ENCODE results near the gene GPR35.

Gene GPR35

DNA sequence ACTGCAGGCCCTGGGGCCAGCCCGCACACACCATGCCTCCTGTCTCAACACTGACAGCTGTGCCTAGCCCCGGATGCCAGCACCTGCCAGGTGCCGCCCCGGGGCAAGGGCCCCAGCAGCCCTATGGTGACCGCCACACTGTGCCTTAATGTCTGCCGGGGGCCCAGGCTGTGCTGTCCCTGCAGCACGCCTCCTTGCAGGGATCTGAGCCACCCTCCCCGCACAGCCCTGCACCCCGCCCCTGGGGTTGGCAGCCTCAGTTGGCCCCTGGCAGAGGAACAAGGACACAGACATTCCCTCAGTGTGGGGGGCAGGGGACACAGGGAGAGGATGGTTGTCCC lies 47.2 kb upstream of the GPR35 start:
- Histone ChIP-seq H3K27ac (no peak overlapping the region), H3K4me2 (ENCODE audit: low read length) (no peak overlapping the region), H3K27me3 (ENCODE audit: control insufficient read depth, insufficient read depth, low read length) (no peaks in the 10 kb centered on the region), H3K79me2 (peaks cover 25% of the 10 kb centered on the region), H3K36me3 (ENCODE audit: control insufficient read depth, insufficient read depth, low read length) (no peaks in the 10 kb centered on the region), H2AFZ (no peak overlapping the region), H3K9ac (no peak overlapping the region), H3K4me1 (no peaks in the 10 kb centered on the region), H3K9me3 (ENCODE audit: control insufficient read depth, low read length) (no peaks in the 10 kb centered on the region), H3K4me3 (ENCODE audit: low read depth, low read length) (no peak overlapping the region)
- TF ChIP-seq, protein P1, sequence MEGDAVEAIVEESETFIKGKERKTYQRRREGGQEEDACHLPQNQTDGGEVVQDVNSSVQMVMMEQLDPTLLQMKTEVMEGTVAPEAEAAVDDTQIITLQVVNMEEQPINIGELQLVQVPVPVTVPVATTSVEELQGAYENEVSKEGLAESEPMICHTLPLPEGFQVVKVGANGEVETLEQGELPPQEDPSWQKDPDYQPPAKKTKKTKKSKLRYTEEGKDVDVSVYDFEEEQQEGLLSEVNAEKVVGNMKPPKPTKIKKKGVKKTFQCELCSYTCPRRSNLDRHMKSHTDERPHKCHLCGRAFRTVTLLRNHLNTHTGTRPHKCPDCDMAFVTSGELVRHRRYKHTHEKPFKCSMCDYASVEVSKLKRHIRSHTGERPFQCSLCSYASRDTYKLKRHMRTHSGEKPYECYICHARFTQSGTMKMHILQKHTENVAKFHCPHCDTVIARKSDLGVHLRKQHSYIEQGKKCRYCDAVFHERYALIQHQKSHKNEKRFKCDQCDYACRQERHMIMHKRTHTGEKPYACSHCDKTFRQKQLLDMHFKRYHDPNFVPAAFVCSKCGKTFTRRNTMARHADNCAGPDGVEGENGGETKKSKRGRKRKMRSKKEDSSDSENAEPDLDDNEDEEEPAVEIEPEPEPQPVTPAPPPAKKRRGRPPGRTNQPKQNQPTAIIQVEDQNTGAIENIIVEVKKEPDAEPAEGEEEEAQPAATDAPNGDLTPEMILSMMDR (IDR thresholded peaks at IDR 0.05), result no peak

DNA sequence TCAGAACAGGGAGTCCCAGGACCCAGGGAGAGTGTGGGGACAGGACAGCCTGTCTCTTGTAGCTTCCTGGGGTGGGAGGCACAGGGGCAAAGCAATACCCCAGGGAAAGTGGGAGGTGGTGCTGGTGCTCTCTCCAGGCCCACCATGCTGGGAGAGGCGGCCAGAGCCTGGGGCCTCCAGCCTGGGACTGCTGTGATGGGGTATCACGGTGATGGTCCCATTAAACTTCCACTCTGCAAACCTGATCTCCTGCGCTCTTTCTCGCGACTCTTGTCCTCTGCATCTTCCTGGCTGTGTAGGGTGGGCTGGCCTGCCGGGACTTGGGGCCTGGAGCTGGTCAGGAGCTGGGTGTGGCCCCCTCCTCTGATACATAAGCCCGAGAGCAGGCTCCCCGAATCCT lies 46.8 kb upstream of the GPR35 start:
- Histone ChIP-seq H3K4me2 (ENCODE audit: low read length) (no peak overlapping the region), H3K36me3 (ENCODE audit: control insufficient read depth, insufficient read depth, low read length) (no peaks in the 10 kb centered on the region), H3K9me3 (ENCODE audit: control insufficient read depth, low read length) (no peaks in the 10 kb centered on the region), H3K9ac (no peak overlapping the region), H3K27me3 (ENCODE audit: control insufficient read depth, insufficient read depth, low read length) (no peaks in the 10 kb centered on the region), H3K79me2 (peaks cover 25% of the 10 kb centered on the region), H3K27ac (no peak overlapping the region), H3K4me1 (no peaks in the 10 kb centered on the region), H3K4me3 (ENCODE audit: low read depth, low read length) (no peak overlapping the region), H2AFZ (no peak overlapping the region)
- TF ChIP-seq, protein P1 (IDR thresholded peaks at IDR 0.05), result no peak

DNA sequence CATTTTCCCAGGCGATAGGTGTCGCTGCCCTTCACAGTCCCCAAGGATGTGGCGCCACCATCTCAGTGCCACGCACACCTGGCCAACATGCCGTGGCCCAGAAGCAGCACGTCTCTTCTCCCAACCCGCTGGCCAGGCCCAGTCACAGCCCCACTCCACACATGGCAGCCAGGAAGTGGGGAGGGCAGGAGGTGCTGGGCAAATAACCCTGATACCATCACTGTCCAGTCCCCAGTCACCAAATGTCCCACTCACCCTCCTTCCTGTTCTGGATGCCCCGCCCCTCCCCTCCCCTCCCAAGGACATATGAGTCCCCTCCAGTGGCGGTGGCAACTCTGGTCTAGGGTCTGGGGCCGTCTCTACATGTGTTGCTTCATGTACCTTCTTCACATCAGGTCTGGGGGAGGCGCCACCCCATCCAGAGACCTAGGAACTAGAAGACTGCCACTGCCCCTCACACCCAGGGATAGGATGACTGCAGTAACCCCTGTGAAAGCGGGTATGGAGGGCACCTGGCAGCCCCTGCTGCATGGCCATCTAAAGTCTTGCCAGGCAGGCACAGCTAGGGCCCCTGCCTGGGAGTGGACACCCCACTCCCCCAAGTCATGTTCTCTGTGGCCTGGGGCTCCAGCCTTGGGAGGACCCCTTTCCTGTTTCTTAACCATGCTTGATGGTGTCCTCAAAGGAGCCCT lies 46.1 kb upstream of the GPR35 start:
- H2AFZ ChIP-seq, result no peak overlapping the region
- no peak overlapping the region for H3K4me2 ChIP-seq (ENCODE audit: low read length)
- H3K79me2 ChIP-seq, result peaks cover 32% of the 10 kb centered on the region
- no peaks in the 10 kb centered on the region for H3K9me3 ChIP-seq (ENCODE audit: control insufficient read depth, low read length)
- H3K27ac ChIP-seq, result no peak overlapping the region
- H3K4me1 ChIP-seq, result no peaks in the 10 kb centered on the region
- no peaks in the 10 kb centered on the region for H3K27me3 ChIP-seq (ENCODE audit: control insufficient read depth, insufficient read depth, low read length)
- TF ChIP-seq, protein P1 (IDR thresholded peaks at IDR 0.05), result no peak
- H3K9ac ChIP-seq, result no peak overlapping the region
- H3K36me3 ChIP-seq (ENCODE audit: control insufficient read depth, insufficient read depth, low read length), result no peaks in the 10 kb centered on the region
- no peak overlapping the region for H3K4me3 ChIP-seq (ENCODE audit: low read depth, low read length)

DNA sequence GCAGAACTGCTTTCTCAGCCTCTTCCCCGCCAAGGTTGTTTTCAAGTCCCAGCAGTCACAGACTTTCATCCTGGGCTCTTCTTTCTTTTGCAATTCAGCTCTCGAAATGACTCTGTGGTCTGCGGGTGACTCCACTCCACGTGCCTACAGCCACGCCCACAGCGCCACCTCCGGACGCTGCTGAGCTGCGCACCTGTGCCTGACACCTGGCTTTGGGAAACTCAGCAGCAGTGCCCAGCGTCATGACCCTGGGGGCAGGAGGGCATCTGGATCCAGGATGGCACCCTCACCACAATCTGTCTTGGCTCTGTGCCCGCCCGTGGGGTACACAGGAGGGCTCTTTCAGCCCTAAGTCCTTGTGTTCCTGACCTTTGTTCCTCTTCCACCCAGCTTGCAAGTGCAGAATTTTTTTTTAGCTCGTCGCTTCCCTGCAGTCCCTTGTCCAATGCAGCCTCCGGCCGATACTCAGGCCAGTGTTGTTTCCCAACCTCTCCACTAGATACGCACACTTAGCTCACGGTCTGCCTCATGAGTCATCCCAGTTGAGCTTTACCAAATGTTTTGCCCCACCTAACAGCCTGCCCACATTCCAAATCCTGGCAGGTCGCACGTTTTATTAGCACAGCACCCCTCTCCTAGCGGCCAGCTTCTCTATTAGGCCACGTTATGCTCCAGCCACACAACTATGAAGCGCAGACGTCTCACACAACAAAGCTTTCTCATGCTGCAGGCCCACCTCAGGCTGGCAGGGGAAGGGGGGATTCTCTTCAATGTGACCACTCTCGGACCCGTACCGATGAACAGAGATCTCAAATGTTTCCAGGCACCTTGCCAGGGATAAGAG lies 45.3 kb upstream of the GPR35 start:
- H3K4me1 ChIP-seq, result peaks cover 6% of the 10 kb centered on the region
- H2AFZ ChIP-seq, result no peak overlapping the region
- no peaks in the 10 kb centered on the region for H3K9me3 ChIP-seq (ENCODE audit: control insufficient read depth, low read length)
- H3K27ac ChIP-seq, result no peak overlapping the region
- TF ChIP-seq, protein P1 (IDR thresholded peaks at IDR 0.05), result no peak
- H3K4me3 ChIP-seq (ENCODE audit: low read depth, low read length), result no peak overlapping the region
- no peak overlapping the region for H3K4me2 ChIP-seq (ENCODE audit: low read length)
- H3K79me2 ChIP-seq, result peaks cover 39% of the 10 kb centered on the region
- no peaks in the 10 kb centered on the region for H3K36me3 ChIP-seq (ENCODE audit: control insufficient read depth, insufficient read depth, low read length)
- no peaks in the 10 kb centered on the region for H3K27me3 ChIP-seq (ENCODE audit: control insufficient read depth, insufficient read depth, low read length)
- no peak overlapping the region for H3K9ac ChIP-seq

Data from parathyroid adenoma (tissue), 2 donors.